LHCN-M2 (cell line): ENCODE data around the gene CNOT6L. TPM values are rescaled to one million over a fixed set of nuclear protein-coding genes. Genes with fewer than 3 reads are reported as not detected.
"Not testable (repeated sequence)": the region's sequence is repeated elsewhere in the genome, so short reads cannot be mapped to it uniquely, and the experiment has no call there.

Experiments
- DNase-seq: peaks from one replicate; pipeline ENCODE4 v3.0.0-alpha.2; 2012; ENCODE audit warnings: low read depth
- total RNA-seq: library from RNA; depleted of rRNA; stranded (reverse); fragments of >200 nt; gene quantifications from 2 replicates; pipeline ENCODE4 v1.2.3, GENCODE V29; 2014

CNOT6L gene
- total RNA-seq, 1 experiment from 2014 or later: 8.3 TPM

GRCh38 chr4:77782102-77782835 lies 36.9 kb downstream of the CNOT6L start:
- DNase-seq: no peak

GRCh38 chr4:77780762-77781161 lies 38.4 kb downstream of the CNOT6L start:
- DNase-seq: not testable (repeated sequence)

- DNase-seq: peak; percentile 12
These were observed 41.9 kb downstream of the CNOT6L start for GRCh38 chr4:77777135-77777807.

- no peak for DNase-seq
These were observed 42.7 kb downstream of the CNOT6L start for GRCh38 chr4:77776182-77777134.

- DNase-seq: no peak
These were observed 46.1 kb downstream of the CNOT6L start for GRCh38 chr4:77773101-77773500.

- no peak for DNase-seq
These were observed 47.6 kb downstream of the CNOT6L start for GRCh38 chr4:77771566-77771965.

- DNase-seq: no peak
These were observed 53.4 kb downstream of the CNOT6L start for GRCh38 chr4:77765720-77766119.

- no peak for DNase-seq
These were observed 56.6 kb downstream of the CNOT6L start for GRCh38 chr4:77762531-77762930.

GRCh38 chr4:77761595-77761994 lies 57.6 kb downstream of the CNOT6L start:
- no peak for DNase-seq

GRCh38 chr4:77758804-77759203 lies 60.4 kb downstream of the CNOT6L start:
- no peak for DNase-seq

GRCh38 chr4:77751764-77752163 lies 67.4 kb downstream of the CNOT6L start:
- DNase-seq: no peak

GRCh38 chr4:77745792-77746191 lies 73.4 kb downstream of the CNOT6L start:
- DNase-seq: peak; percentile 1

- no peak for DNase-seq
These were observed 77.1 kb downstream of the CNOT6L start for GRCh38 chr4:77742054-77742453.

- no peak for DNase-seq
These were observed 78.7 kb downstream of the CNOT6L start for GRCh38 chr4:77740480-77740879.

GRCh38 chr4:77734928-77735327 lies 84.2 kb downstream of the CNOT6L start:
- DNase-seq: peak; percentile 62

- no peak for DNase-seq
These were observed 87.5 kb downstream of the CNOT6L start for GRCh38 chr4:77731656-77732055.

- DNase-seq: no peak
These were observed 90.7 kb downstream of the CNOT6L start for GRCh38 chr4:77728420-77728819.

- DNase-seq: no peak
These were observed 98.1 kb downstream of the CNOT6L start for GRCh38 chr4:77721073-77721472.

- DNase-seq: not testable (repeated sequence)
These were observed 100.7 kb downstream of the CNOT6L start for GRCh38 chr4:77718500-77718899.

GRCh38 chr4:77715414-77716290 lies 103.5 kb downstream of the CNOT6L start:
- DNase-seq: no peak

GRCh38 chr4:77714514-77714913 lies 104.7 kb downstream of the CNOT6L start:
- no peak for DNase-seq
